ENCODE results near the gene ATF1.
"Not testable (repeated sequence)": the region's sequence is repeated elsewhere in the genome, so short reads cannot be mapped to it uniquely, and the experiment has no call there.

The ATF1 gene

DNA sequence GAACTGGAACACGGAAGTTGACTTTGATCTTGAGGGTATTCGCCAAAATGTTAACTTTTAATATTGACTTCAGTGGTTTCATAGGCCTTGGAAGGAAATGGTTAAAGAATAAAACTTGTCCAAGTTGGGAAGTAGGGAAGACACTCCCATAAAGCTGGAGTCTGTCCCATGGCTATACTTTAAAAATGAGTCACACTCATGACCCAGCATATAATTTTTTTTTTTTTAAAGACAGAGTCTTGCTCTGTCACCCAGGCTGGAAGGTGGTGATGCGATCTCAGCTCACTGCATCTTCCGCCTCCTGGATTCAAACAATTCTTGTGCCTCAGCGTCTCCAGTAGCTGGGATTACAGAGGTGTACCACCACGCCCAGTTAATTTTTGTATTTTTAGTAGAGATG, 98.4 kb downstream of the ATF1 start:
- no peak for DNase-seq (ENCODE audit: low read depth)

DNA sequence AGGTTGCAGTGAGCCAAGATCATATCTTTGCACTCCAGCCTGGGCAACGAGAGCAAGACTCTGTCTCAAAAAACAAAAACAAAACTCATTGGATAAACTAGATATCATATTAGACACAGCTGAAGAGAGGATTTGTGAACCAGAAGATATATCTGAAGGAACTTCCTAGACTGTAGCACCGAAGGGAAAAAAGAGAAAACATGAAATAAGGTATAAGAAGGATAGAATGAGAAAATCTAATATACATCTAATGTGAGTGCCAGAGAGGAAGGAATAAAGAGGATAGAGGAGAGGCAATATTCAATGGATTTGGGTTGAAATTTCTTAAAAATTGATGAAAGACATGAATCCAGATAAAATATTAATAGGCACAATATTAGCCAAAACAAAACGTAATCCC, 101.4 kb downstream of the ATF1 start:
- DNase-seq (ENCODE audit: low read depth): no peak

DNA sequence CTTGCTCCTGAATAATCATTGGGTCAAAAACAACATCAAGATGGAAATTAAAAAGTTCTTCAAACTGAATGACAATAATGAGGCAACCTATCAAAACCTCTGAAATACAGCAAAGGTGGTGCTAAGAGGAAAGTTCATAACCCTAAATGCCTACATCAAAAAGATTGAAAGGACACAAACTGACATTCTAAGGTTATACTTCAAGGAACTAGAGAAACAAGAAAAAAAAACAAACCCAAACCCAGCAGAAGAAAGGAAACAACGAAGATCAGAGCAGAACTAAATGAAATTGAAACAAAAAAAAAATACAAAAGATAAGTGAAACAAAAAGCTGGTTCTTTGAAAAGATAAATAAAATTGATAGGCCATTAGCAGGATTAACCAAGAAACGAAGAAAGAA, 105.0 kb downstream of the ATF1 start:
- not testable (repeated sequence) for DNase-seq (ENCODE audit: low read depth)
